ENCODE data around the gene COMT.

Gene COMT

GRCh38 chr22:19998232-19998951, 56.8 kb downstream of the COMT start:
- no peak for DNase-seq

- no peak for DNase-seq
Observed at GRCh38 chr22:19998991-19999820, 57.6 kb downstream of the COMT start.

DNA sequence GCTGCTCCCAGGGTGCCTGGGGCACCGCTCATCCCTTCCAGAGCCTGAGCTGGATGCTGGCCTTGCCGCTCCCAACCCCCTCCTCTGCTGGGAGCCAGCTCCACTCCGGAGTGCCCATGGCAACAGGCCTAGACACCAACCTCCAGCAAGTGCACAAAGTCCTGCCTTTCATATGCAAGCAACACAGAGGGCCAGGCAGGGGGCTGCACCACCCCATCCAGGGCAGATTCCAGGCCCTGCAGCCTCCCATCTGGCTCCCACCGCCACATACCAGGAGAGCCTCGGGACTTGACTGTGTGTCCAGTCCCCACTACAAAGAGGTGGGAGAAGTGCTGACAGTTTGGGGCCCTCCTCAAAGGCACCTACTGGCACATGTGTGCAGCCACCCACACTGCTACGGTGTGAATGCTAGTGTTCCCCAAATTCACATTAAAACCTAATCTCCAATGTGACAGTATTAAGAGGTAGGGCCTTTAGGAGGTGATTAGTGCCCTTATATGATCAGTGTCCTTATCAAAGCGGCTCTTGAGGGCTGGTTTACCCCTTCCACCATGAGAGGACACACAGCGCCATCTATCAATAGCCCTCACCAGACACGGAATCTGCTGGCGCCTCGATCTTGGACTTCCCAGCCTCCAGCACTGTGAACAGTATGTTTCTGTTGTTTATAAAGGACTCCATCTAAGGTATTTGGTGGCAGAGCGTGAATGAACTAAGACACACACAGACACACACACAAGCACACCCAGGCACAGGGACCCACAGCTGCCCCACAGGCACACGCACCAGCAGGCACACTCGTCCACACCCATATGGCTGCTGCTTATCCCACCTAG, 58.9 kb downstream of the COMT start:
- DNase-seq: no peak

DNA sequence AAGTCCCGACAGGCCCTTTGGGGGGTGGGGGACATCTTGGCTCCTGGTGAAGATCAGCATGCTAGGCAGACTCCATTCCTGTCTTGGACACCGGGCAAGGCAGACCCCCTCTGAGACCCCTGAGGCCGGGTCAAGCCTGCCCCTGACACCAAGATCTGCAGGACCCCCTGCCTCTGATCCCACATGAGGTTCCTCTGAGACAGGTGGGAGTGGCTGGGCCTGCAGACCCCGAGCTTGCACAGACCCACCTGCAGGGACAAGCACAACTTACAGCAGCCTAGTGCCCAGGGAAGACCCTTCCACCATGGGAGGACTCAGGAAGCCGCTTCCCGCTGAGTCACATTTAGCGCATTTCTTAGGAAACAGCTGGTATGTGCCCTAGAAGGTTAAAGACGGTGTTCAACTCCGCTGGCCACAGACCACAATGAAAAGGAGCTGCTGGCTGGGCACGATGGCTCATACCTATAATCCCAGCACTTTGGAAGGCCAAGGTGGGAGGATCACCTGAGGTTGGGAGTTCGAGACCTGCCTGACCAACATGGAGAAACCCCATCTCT, 59.6 kb downstream of the COMT start:
- no peak for DNase-seq

GRCh38 chr22:20002128-20002527, 60.6 kb downstream of the COMT start:
- DNase-seq: no peak

- no peak for DNase-seq
Observed at GRCh38 chr22:20002636-20003035, 61.1 kb downstream of the COMT start.

GRCh38 chr22:20003304-20003703, 61.7 kb downstream of the COMT start:
- no peak for DNase-seq

- no peak for DNase-seq
Observed at GRCh38 chr22:20004464-20004863, 62.9 kb downstream of the COMT start.

DNA sequence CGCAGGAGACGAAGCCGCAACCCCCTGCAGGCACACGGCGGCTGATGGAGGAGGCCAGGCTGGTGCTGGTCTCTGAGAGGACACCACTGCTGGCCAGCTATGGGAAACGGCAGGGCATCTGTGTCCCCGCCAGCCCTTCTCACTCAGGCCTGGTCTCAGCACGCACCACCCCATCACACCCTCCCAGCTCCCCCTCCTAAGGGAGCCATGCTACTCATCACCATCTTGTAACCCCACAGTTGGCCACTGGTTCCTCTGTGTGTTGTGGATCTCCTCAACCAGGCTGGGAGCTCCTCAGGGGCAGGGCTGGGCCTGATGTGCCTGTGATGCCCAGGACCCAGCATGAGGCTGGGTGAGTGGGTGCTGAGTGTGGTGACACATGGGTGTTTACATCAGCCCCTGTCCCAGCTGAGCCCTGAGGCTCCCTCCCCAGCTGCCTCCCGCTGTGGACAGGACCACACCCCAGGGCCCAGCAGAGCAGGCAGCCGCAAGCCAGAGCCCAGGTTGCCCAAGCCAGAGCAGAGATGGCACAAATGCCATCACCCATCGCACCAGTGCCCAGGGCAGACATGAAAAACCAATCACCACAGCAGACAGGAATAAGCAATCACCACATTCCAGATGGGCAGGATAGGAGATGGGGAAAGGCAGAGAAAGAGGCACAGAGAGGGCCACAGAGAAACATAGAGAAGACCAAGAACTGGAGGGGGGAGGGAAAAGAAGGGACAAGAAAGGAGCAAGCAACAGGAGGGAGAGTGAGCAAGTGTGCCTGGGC, 66.8 kb downstream of the COMT start:
- DNase-seq: no peak

- DNase-seq: no peak
Observed at GRCh38 chr22:20009018-20009491, 67.5 kb downstream of the COMT start.

GRCh38 chr22:20009582-20010306, 68.2 kb downstream of the COMT start:
- no peak for DNase-seq

- no peak for DNase-seq
Observed at GRCh38 chr22:20010307-20011122, 68.9 kb downstream of the COMT start.

GRCh38 chr22:20011123-20011992, 69.8 kb downstream of the COMT start:
- no peak for DNase-seq

- no peak for DNase-seq
Observed at GRCh38 chr22:20011993-20012740, 70.6 kb downstream of the COMT start.

DNA sequence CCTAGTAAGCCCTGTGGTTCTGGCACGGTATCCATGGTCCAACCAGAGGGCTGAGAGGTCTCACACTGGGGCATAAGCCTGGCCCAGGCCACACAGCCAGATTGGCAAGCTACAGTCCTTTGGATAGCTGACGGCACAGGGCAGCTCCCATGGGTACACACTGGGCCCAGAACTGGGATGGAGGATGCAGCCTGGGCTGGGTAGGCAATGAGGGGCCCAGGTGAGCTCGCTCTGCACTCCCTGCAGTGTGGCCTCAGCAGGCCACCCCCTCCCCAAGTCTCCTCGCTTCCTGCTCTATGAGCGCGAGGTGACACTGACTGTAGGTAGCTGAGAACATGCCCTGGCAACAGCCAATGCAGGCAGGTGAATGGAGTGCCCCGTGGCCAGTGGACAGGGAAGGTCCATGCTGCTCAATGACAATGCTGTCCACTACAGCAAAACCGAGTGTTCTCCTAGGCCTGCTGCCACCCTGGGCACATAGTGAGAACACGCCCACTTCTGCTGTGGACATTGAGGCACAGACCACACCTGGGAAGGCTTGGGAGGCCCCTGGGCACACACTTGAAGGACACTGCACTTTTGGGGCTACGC, 71.3 kb downstream of the COMT start:
- DNase-seq: no peak

GRCh38 chr22:20013382-20013871, 71.9 kb downstream of the COMT start:
- DNase-seq: no peak

DNA sequence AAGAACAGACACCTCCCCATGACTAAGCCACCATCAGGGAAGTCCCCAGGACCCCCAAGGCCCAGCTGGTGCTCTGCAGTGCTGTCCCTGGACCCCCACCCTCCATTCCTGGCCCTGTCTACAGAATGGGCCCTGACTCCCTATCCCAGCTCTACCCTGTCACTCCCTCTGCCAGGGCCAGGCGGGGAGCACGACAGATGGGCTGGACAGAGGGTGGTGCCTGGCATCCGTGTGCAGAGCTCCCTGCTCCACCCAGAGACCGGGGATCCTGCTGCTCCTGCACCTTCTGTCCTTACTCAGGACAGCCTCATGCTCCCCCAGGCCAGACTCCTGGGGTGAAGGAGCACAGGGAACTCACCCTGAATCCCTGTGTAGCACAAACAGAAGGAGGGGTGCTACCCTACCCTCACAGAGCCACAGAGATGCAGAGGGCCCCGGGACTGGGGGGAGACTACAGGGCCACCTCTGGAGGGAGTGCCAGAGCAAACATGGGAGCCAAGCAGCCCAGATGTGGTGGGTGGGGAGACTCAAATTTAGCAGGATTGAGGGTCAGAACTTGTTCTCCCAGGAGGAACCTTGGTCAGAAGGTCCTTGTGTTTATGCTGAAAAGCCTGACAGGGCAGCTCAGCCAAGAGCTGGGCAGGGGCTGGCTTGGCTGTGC, 73.1 kb downstream of the COMT start:
- DNase-seq: no peak
